HepG2 (cell line): ENCODE results near the gene BID. TPM values are rescaled to one million over a fixed set of nuclear protein-coding genes. Genes with fewer than 3 reads are reported as not detected.

Experiments
- ATF7-NPFF ChIP-seq: sonication (generic); formaldehyde crosslinking; IDR thresholded peaks from 2 replicates; pipeline ENCODE4 v1.8.1; 2023; ENCODE audit warnings: mild to moderate bottlenecking, low read depth, missing genetic modification reagents, moderate library complexity
- CBX1 ChIP-seq: IDR thresholded peaks from one replicate; pipeline ENCODE4 v1.6.1; 2016; ENCODE audit warnings: antibody characterized with exemption, low read depth
- ELF3 ChIP-seq: IDR thresholded peaks from 2 replicates; pipeline ENCODE4 v1.6.1; 2016; ENCODE audit warnings: missing genetic modification reagents, missing compliant biosample characterization
- EP300 ChIP-seq, 3 experiments: sonication (generic) in 1 of 3; formaldehyde crosslinking in 1 of 3; IDR thresholded peaks; 2 replicates each; pipeline versions ENCODE4 v1.5.1 to v1.6.1; 2011 to 2020; ENCODE audit warnings: low read depth in 2 of 3, low read length in 2 of 3, borderline replicate concordance in 1 of 3, improper control_type of control experiment in 1 of 3, mild to moderate bottlenecking in 1 of 3, missing genetic modification reagents in 1 of 3, moderate library complexity in 1 of 3
- KLF9 ChIP-seq: IDR thresholded peaks from 2 replicates; pipeline ENCODE4 v1.6.1; 2016; ENCODE audit warnings: low read depth
- NONO ChIP-seq, 2 experiments: fragments of 450-650 bp in 1 of 2; sonication (generic) in 1 of 2; formaldehyde crosslinking in 1 of 2; IDR thresholded peaks in 1 of 2; conservative IDR thresholded peaks in 1 of 2; 2 replicates each; pipeline versions ENCODE4 v1.6.1 to v1.8.0; 2017 to 2022; ENCODE audit warnings: mild to moderate bottlenecking in 1 of 2, missing genetic modification reagents in 1 of 2, moderate library complexity in 1 of 2
- PPARG ChIP-seq: conservative IDR thresholded peaks from 2 replicates; pipeline ENCODE4 v1.6.1; 2016; ENCODE audit warnings: missing biosample characterization, missing genetic modification reagents
- SAP130 ChIP-seq: IDR thresholded peaks from 2 replicates; pipeline ENCODE4 v1.6.1; 2016; ENCODE audit warnings: low read depth
- SATB2 ChIP-seq: sonication (generic); formaldehyde crosslinking; IDR thresholded peaks from 2 replicates; pipeline ENCODE4 v1.5.0; 2020; ENCODE audit warnings: missing genetic modification reagents
- TEAD2 ChIP-seq: sonication (generic); formaldehyde crosslinking; IDR thresholded peaks from 2 replicates; pipeline ENCODE4 v1.9.0; 2021; ENCODE audit warnings: missing genetic modification reagents
- U2AF2 ChIP-seq: fragments of 200-400 bp; formaldehyde crosslinking; IDR thresholded peaks from 2 replicates; pipeline ENCODE4 v1.6.1; 2017; ENCODE audit warnings: low read depth, mild to moderate bottlenecking, low read length
- ZNF142 ChIP-seq: sonication (generic); formaldehyde crosslinking; IDR thresholded peaks from 2 replicates; pipeline ENCODE4 v1.4.0; 2020; ENCODE audit warnings: missing genetic modification reagents
- ZNF329 ChIP-seq: sonication (generic); formaldehyde crosslinking; IDR thresholded peaks from 2 replicates; pipeline ENCODE4 v1.9.0; 2021; ENCODE audit warnings: low read depth, mild to moderate bottlenecking, missing genetic modification reagents
- ZNF362 ChIP-seq: sonication (generic); formaldehyde crosslinking; IDR thresholded peaks from 2 replicates; pipeline ENCODE4 v1.4.0; 2020; ENCODE audit warnings: missing genetic modification reagents, mild to moderate bottlenecking, borderline replicate concordance
- ZNF713 ChIP-seq: sonication (generic); formaldehyde crosslinking; IDR thresholded peaks from 2 replicates; pipeline ENCODE4 v1.4.0; 2020; ENCODE audit warnings: mild to moderate bottlenecking, missing genetic modification reagents
- ZNF841 ChIP-seq: sonication (generic); formaldehyde crosslinking; IDR thresholded peaks from 2 replicates; pipeline ENCODE4 v1.8.1; 2023; ENCODE audit warnings: missing genetic modification reagents, borderline replicate concordance
- polyA plus RNA-seq, 8 experiments: library from polyadenylated mRNA; depleted of rRNA in 3 of 8; stranded (reverse) in 7 of 8; unstranded in 1 of 8; fragments of >200 nt; fragmentation: Illumina TruSeq in 4 of 8; extraction: Trizol in 4 of 8; gene quantifications; 2 replicates each; pipeline versions ENCODE4 v1.2.1 to v1.2.3, GENCODE V29; 2011 to 2016; ENCODE audit warnings: low read depth in 4 of 8, missing spikeins in 1 of 8, mixed read lengths in 1 of 8; ENCODE audit not compliant: insufficient read depth in 1 of 8
- total RNA-seq, 5 experiments: library from RNA; depleted of rRNA; stranded (reverse); fragments of >200 nt; fragmentation: Illumina TruSeq; extraction: Trizol; gene quantifications; 2 replicates each; pipeline ENCODE4 v1.2.3, GENCODE V29; 2016; ENCODE audit warnings: low read depth in 1 of 5
- TF ChIP-seq, protein P1 (sequence below): sonication (generic); formaldehyde crosslinking; IDR thresholded peaks from 2 replicates; pipeline ENCODE4 v1.4.0; 2020; ENCODE audit warnings: missing genetic modification reagents, borderline replicate concordance

BID gene
- total and polyA plus RNA-seq, 2 of the 13 experiments (the other 11 are each of a cell fraction or from before 2014, with no cell fraction given): 35.3 to 51.7 TPM

DNA sequence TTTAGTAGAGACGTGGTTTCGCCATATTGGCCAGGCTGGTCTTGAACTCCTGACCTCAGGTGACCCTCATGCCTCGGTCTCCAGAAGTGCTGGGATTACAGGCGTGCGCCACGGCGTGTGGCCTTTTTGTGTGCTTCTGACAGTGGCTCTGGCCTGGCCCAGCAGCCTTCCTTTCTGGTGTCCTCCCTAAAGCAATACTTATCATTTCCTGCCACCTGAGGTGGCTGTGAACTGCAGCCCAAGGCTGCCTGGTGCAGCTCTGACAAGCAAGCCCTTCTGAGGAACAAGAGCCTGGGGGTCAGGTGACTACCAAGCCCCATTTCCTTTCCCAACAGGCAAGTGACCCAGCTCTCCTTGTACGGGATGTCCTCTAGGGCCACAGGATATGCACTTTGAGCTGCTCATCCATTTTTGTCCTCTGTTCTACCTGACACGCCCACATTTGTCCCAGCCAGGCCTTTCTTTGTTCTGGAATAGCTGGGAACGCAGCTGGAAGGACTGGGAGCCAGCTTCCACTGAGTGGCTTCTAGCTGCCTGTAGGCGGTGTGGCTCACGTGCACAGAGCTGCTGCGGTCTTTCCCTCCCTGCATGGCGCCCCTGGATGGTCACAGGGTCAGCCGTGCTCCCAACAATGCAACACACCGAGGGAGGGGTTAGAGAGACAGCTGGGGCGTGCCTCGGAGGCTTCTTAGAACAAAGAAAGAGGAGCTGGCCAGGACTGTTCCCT, 12.3 kb upstream of the BID start (continued):
- 0 out of 2 replicates have a peak, but pooled peaks have one; percentile 31 for TF ChIP-seq ZNF142 (CRISPR knock-in tag)
- TF ChIP-seq EP300 (IDR thresholded peaks at IDR 0.05; ENCODE audit: low read depth in 2 of 2, low read length in 2 of 2): peak in 1 of 2 experiments; percentile 61; a peak in 1 of 4 replicates
- TF ChIP-seq EP300 (CRISPR knock-in tag; IDR thresholded peaks at IDR 0.05; ENCODE audit: borderline replicate concordance): no peak
- TF ChIP-seq TEAD2 (CRISPR knock-in tag): 0 out of 2 replicates have a peak, but pooled peaks have one; percentile 20
- TF ChIP-seq CBX1: peak; percentile 66
- TF ChIP-seq NONO (IDR thresholded peaks at IDR 0.05): no peak
- TF ChIP-seq NONO (CRISPR knock-in tag; conservative IDR thresholded peaks at IDR 0.05): no peak
- TF ChIP-seq ZNF362 (CRISPR knock-in tag): 0 out of 2 replicates have a peak, but pooled peaks have one; percentile 29
- 0 out of 2 replicates have a peak, but pooled peaks have one; percentile 45 for TF ChIP-seq ZNF713 (CRISPR knock-in tag)
- no peak for TF ChIP-seq ZNF841 (CRISPR knock-in tag)
- TF ChIP-seq, protein P1, sequence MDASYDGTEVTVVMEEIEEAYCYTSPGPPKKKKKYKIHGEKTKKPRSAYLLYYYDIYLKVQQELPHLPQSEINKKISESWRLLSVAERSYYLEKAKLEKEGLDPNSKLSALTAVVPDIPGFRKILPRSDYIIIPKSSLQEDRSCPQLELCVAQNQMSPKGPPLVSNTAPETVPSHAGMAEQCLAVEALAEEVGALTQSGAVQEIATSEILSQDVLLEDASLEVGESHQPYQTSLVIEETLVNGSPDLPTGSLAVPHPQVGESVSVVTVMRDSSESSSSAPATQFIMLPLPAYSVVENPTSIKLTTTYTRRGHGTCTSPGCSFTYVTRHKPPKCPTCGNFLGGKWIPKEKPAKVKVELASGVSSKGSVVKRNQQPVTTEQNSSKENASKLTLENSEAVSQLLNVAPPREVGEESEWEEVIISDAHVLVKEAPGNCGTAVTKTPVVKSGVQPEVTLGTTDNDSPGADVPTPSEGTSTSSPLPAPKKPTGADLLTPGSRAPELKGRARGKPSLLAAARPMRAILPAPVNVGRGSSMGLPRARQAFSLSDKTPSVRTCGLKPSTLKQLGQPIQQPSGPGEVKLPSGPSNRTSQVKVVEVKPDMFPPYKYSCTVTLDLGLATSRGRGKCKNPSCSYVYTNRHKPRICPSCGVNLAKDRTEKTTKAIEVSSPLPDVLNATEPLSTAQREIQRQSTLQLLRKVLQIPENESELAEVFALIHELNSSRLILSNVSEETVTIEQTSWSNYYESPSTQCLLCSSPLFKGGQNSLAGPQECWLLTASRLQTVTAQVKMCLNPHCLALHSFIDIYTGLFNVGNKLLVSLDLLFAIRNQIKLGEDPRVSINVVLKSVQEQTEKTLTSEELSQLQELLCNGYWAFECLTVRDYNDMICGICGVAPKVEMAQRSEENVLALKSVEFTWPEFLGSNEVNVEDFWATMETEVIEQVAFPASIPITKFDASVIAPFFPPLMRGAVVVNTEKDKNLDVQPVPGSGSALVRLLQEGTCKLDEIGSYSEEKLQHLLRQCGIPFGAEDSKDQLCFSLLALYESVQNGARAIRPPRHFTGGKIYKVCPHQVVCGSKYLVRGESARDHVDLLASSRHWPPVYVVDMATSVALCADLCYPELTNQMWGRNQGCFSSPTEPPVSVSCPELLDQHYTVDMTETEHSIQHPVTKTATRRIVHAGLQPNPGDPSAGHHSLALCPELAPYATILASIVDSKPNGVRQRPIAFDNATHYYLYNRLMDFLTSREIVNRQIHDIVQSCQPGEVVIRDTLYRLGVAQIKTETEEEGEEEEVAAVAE (CRISPR knock-in tag): no peak
- TF ChIP-seq PPARG: peak; percentile 49; the same call in 1 of the 2 replicates
- peak; percentile 60 for TF ChIP-seq SAP130 (CRISPR knock-in tag)
- no peak for TF ChIP-seq SATB2
- 0 out of 2 replicates have a peak, but pooled peaks have one; percentile 41 for TF ChIP-seq KLF9 (CRISPR knock-in tag)
- TF ChIP-seq ZNF329 (CRISPR knock-in tag): no peak
- no peak for TF ChIP-seq U2AF2
- TF ChIP-seq ATF7-NPFF (CRISPR knock-in tag): no peak
- TF ChIP-seq ELF3 (CRISPR knock-in tag): 0 out of 2 replicates have a peak, but pooled peaks have one; percentile 10
